Measurements from ENCODE around the gene GTF3C5. TPM values are rescaled to one million over a fixed set of nuclear protein-coding genes. Genes with fewer than 3 reads are reported as not detected.

The GTF3C5 gene
- total and polyA plus RNA-seq, 12 donors = 29.4 to 79.1 (median 36.6) TPM

GRCh38 chr9:133045132-133045531, 14.3 kb downstream of the GTF3C5 start:
- no peak overlapping the region for H3K27ac ChIP-seq
- no peaks in the 10 kb centered on the region for H3K9me3 ChIP-seq
- H3K27me3 ChIP-seq = no peaks in the 10 kb centered on the region
- DNase-seq = no peak
- TF ChIP-seq, protein P1, sequence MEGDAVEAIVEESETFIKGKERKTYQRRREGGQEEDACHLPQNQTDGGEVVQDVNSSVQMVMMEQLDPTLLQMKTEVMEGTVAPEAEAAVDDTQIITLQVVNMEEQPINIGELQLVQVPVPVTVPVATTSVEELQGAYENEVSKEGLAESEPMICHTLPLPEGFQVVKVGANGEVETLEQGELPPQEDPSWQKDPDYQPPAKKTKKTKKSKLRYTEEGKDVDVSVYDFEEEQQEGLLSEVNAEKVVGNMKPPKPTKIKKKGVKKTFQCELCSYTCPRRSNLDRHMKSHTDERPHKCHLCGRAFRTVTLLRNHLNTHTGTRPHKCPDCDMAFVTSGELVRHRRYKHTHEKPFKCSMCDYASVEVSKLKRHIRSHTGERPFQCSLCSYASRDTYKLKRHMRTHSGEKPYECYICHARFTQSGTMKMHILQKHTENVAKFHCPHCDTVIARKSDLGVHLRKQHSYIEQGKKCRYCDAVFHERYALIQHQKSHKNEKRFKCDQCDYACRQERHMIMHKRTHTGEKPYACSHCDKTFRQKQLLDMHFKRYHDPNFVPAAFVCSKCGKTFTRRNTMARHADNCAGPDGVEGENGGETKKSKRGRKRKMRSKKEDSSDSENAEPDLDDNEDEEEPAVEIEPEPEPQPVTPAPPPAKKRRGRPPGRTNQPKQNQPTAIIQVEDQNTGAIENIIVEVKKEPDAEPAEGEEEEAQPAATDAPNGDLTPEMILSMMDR (IDR thresholded peaks at IDR 0.05) = no peak
- 92 to 94% methylated on average over 15 of the region's 15 CpGs for WGBS, 2 donors
- peaks cover 0 to 89% (median 38%) of the 10 kb centered on the region in 9 donors for H3K36me3 ChIP-seq
- intact Hi-C loops (cut with DNase I) = loop anchor here in 4 of 10 donors (5.0 to 10.0 kb wide), 3 partner anchors 50 to 102 kb away; no protein-coding TSS in a partner anchor
- no peaks in the 10 kb centered on the region for H3K4me1 ChIP-seq
- no peak for ATAC-seq
- no peak overlapping the region for H3K4me3 ChIP-seq

DNA sequence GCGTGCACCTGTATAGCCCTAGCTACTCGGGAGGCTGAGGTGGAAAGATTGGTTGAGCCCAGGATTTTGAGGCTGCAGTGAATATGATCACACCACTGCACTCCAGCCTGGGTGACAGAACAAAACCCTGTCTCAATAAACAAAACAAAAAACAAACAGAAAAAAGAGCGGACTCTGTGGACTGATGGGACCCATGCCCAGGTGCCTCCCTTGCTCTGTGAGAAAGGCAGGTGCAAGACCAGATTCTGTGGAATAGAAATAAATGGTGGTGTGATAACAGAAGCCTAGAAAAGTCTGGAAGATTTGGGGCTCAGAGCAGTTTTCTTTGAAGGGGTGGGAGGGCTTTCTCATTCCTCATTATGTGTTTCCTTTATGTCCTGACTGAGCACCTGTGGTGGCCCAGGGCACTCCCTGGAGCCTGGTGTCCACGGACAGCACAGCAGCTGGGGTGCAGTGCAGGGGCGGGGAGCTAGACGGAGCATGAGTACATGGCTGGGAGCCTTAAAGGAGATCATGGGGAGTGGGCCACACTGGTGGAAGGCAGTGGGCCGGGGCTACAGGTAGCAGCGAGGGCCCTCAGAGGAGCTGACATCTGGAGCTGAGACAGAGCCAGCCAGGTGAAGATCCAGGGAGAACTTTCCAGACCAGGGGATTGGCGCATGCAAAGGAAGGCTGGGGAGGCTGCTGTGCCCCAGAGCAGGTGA, 15.6 kb downstream of the GTF3C5 start:
- Histone ChIP-seq H3K27me3 (no peaks in the 10 kb centered on the region), H3K9me3 (no peaks in the 10 kb centered on the region), H3K27ac (no peak overlapping the region), H3K36me3 (peaks cover 0 to 100% (median 46%) of the 10 kb centered on the region in 9 donors), H3K4me3 (no peak overlapping the region), H3K4me1 (no peaks in the 10 kb centered on the region)
- WGBS, 2 donors = 95 to 99% methylated on average over 9 of the region's 9 CpGs
- no peak for ATAC-seq
- no peak for DNase-seq
- TF ChIP-seq, protein P1 (IDR thresholded peaks at IDR 0.05) = no peak
- intact Hi-C loops (cut with DNase I) = loop anchor here in 4 of 10 donors (5.0 to 10.0 kb wide), 3 partner anchors 48 to 101 kb away; no protein-coding TSS in a partner anchor

DNA sequence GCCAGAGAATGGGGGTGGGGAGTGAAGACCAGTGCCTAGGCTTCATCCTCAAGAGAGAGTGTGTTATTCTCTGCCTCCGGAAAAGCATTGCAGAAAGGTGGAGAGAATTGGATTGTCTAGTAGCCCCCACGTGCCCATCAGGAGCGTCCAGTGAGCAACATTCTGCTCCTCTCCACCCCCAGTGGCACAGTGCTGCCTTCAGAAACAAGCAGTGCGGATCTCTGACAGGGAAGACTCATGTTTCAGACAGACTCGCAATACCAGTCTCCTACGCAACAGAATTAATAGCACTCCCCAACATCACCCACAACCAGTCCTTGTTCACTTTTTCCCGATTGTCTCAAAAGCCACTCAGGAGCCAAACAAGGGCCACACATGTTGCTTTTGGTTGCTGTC, 16.1 kb downstream of the GTF3C5 start:
- ATAC-seq (no peak), DNase-seq (no peak)
- peaks cover 0 to 100% (median 51%) of the 10 kb centered on the region in 9 donors for H3K36me3 ChIP-seq
- H3K27me3 ChIP-seq = no peaks in the 10 kb centered on the region
- no peaks in the 10 kb centered on the region for H3K9me3 ChIP-seq
- H3K4me3 ChIP-seq = no peak overlapping the region
- no peaks in the 10 kb centered on the region for H3K4me1 ChIP-seq
- TF ChIP-seq, protein P1 (IDR thresholded peaks at IDR 0.05) = no peak
- no peak overlapping the region for H3K27ac ChIP-seq
- intact Hi-C loops (cut with DNase I) = loop anchor here in 4 of 10 donors (5.0 to 10.0 kb wide), 3 partner anchors 48 to 100 kb away; no protein-coding TSS in a partner anchor
- WGBS, 2 donors = 90 to 96% methylated on average over 7 of the region's 7 CpGs

- intact Hi-C loops (cut with DNase I) = loop anchor here in 4 of 10 donors (5.0 to 10.0 kb wide), 3 partner anchors 46 to 99 kb away; no protein-coding TSS in a partner anchor
These were observed 17.8 kb downstream of the GTF3C5 start for GRCh38 chr9:133048595-133048994.

More at GRCh38 chr9:133048595-133048994, 17.8 kb downstream of the GTF3C5 start:
- Histone ChIP-seq H3K9me3 (no peaks in the 10 kb centered on the region), H3K36me3 (peaks cover 0 to 98% (median 39%) of the 10 kb centered on the region in 9 donors), H3K4me1 (peaks cover 0 to 2% (median 0%) of the 10 kb centered on the region in 9 donors), H3K27me3 (no peaks in the 10 kb centered on the region), H3K4me3 (no peak overlapping the region), H3K27ac (no peak overlapping the region)
- no peak for DNase-seq
- TF ChIP-seq, protein P1 (IDR thresholded peaks at IDR 0.05) = peak in 7 of 9 donors; percentile 32 to 54 (median 50)
- WGBS, 2 donors = 50 to 51% methylated on average over 5 of the region's 5 CpGs
- peak in 3 of 8 donors; percentile 45 to 66 (median 54) for ATAC-seq
